Stimulated activated CD8-positive, alpha-beta memory T cell treated with anti-CD3 and anti-CD28 coated beads, Interleukin-15, amount 100 ng/mL, for 48 hours (primary cell): ENCODE data around the gene SEPTIN11.

Experiments used
- DNase-seq, 2 donors: peaks; one replicate each; pipeline ENCODE4 v3.0.0-alpha.2; 2020; ENCODE audit warnings: low read depth in 2 of 2

Gene SEPTIN11

GRCh38 chr4:76949276-76950051, at the start of gene SEPTIN11:
TSS of gene SEPTIN11 (plus strand) at chr4:76949752. CDS start at chr4:76949904, 152 bp downstream.
- peak; percentile 70 to 76 for DNase-seq

- no peak for DNase-seq
Observed at GRCh38 chr4:76902233-76902890, 47.2 kb upstream of the SEPTIN11 start.

GRCh38 chr4:76904646-76905190, 44.8 kb upstream of the SEPTIN11 start:
- DNase-seq: no peak

- DNase-seq: no peak
Observed at GRCh38 chr4:76905521-76905920, 44.0 kb upstream of the SEPTIN11 start.

GRCh38 chr4:76909711-76910110, 39.8 kb upstream of the SEPTIN11 start:
- no peak for DNase-seq

GRCh38 chr4:76920715-76921114, 28.8 kb upstream of the SEPTIN11 start:
- no peak for DNase-seq

GRCh38 chr4:76923619-76924357, 25.8 kb upstream of the SEPTIN11 start:
- no peak for DNase-seq

- DNase-seq: no peak
Observed at GRCh38 chr4:76926841-76927240, 22.7 kb upstream of the SEPTIN11 start.

GRCh38 chr4:76930685-76931084, 18.9 kb upstream of the SEPTIN11 start:
- no peak for DNase-seq

- DNase-seq: no peak
Observed at GRCh38 chr4:76931087-76931486, 18.5 kb upstream of the SEPTIN11 start.

GRCh38 chr4:76931576-76932276, 17.8 kb upstream of the SEPTIN11 start:
- no peak for DNase-seq

GRCh38 chr4:76939184-76939583, 10.4 kb upstream of the SEPTIN11 start:
- no peak for DNase-seq

GRCh38 chr4:76943129-76943620, 6.4 kb upstream of the SEPTIN11 start:
- DNase-seq: no peak

GRCh38 chr4:76943790-76944189, 5.8 kb upstream of the SEPTIN11 start:
- no peak for DNase-seq

- no peak for DNase-seq
Observed at GRCh38 chr4:76947369-76947768, 2.2 kb upstream of the SEPTIN11 start.

GRCh38 chr4:76948443-76949275, 893 bp upstream of the SEPTIN11 start:
- peak; percentile 47 to 49 for DNase-seq

GRCh38 chr4:76950052-76950955, 752 bp downstream of the SEPTIN11 start:
- DNase-seq: peak; percentile 24 to 49

GRCh38 chr4:76950956-76951671, 1.6 kb downstream of the SEPTIN11 start:
- no peak for DNase-seq

GRCh38 chr4:76951672-76952010, 2.1 kb downstream of the SEPTIN11 start:
- no peak for DNase-seq
